Uterus (tissue), 4 donors: ENCODE data around the gene SPEF2. TPM values are rescaled to one million over a fixed set of nuclear protein-coding genes. Genes with fewer than 3 reads are reported as not detected.

ENCODE experiments used
- DNase-seq, 2 donors: peaks; one replicate each; pipeline ENCODE4 v3.0.0-alpha.2; 2019 to 2020
- H3K27ac ChIP-seq, 2 donors: fragments of 200-600 bp; sonication (generic); 1 replicate in 1 of 2; 2 replicates in 1 of 2; pipeline ENCODE4 v1.5.1; 2016 to 2018
- H3K27me3 ChIP-seq, 2 donors: fragments of 200-600 bp; sonication (generic); one replicate each; pipeline ENCODE4 v1.5.1; 2018 to 2019; ENCODE audit warnings: control low read depth in 1 of 2
- H3K36me3 ChIP-seq, 2 donors: fragments of 200-600 bp; sonication (generic); one replicate each; pipeline ENCODE4 v1.5.1; 2019; ENCODE audit warnings: control low read depth in 1 of 2
- H3K4me1 ChIP-seq, 2 donors: fragments of 200-600 bp; sonication (generic); one replicate each; pipeline ENCODE4 v1.5.1; 2018 to 2019; ENCODE audit warnings: control low read depth in 1 of 2
- H3K4me3 ChIP-seq, 2 donors: fragments of 200-600 bp; sonication (generic); 1 replicate in 1 of 2; 2 replicates in 1 of 2; pipeline ENCODE4 v1.5.1; 2018 to 2019; ENCODE audit warnings: mild to moderate bottlenecking in 1 of 2
- H3K9me3 ChIP-seq, 2 donors: fragments of 200-600 bp; sonication (generic); one replicate each; pipeline ENCODE4 v1.5.1; 2019; ENCODE audit warnings: control low read depth in 1 of 2
- POLR2A ChIP-seq, 2 donors: fragments of 450-650 bp; IDR thresholded peaks; one replicate each; pipeline ENCODE4 v1.6.1; 2016; ENCODE audit warnings: antibody characterized with exemption in 2 of 2, mild to moderate bottlenecking in 1 of 2, moderate library complexity in 1 of 2
- intact Hi-C: fragments of 100-400 bp; cut with DNase I; formaldehyde crosslinking; loops from one replicate; pipeline ENCODE4 v1.15.1; 2023; ENCODE audit warnings: low total_unique reads
- total RNA-seq, 4 donors: library from RNA; depleted of rRNA in 3 of 4; stranded (reverse); fragments of >200 nt in 3 of 4; gene quantifications; one replicate each; pipeline versions ENCODE4 v1.1.0 to v1.2.4, GENCODE V29; 2014 to 2023
- TF ChIP-seq, protein P1 (sequence below), 4 experiments: fragments of 200-600 bp in 2 of 4; fragments of 450-650 bp in 2 of 4; sonication (generic) in 2 of 4; IDR thresholded peaks; one replicate each; pipeline ENCODE4 v1.5.1; 2016 to 2019; ENCODE audit warnings: antibody characterized with exemption in 4 of 4, mild to moderate bottlenecking in 2 of 4, moderate library complexity in 1 of 4
- donor health status: DM: yes; HTN: yes; CAD: no.

Gene SPEF2
- total RNA-seq, 4 donors from 2014 or later, result 3.3 to 71.0 (median 20.9) TPM

DNA sequence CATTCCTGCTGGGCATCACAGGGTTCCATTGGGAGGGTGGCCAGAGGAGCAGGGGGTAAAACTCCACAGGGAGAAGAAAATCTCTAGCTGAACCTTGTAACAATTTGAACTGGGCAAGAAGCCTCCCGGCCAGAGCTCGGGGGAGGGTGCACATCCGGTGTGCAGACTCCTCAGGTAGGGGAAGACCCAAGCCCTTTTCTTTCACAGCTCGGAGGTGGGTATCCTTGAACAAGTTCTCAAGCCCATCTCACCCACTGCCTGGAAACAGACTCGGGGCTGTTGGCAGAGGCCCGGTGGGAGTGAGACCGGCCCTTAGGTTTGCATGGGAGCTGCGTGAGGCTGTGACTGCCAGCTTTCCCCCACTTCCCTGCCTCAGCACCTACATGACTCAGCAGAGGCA is 127.5 kb downstream of the SPEF2 start:
- Histone ChIP-seq H3K9me3 (no peaks in the 10 kb centered on the region), H3K36me3 (no peaks in the 10 kb centered on the region), H3K27ac (no peak overlapping the region), H3K4me3 (no peak overlapping the region), H3K27me3 (no peaks in the 10 kb centered on the region), H3K4me1 (no peaks in the 10 kb centered on the region)
- intact Hi-C loops, result no loop called here
- TF ChIP-seq, protein P1, sequence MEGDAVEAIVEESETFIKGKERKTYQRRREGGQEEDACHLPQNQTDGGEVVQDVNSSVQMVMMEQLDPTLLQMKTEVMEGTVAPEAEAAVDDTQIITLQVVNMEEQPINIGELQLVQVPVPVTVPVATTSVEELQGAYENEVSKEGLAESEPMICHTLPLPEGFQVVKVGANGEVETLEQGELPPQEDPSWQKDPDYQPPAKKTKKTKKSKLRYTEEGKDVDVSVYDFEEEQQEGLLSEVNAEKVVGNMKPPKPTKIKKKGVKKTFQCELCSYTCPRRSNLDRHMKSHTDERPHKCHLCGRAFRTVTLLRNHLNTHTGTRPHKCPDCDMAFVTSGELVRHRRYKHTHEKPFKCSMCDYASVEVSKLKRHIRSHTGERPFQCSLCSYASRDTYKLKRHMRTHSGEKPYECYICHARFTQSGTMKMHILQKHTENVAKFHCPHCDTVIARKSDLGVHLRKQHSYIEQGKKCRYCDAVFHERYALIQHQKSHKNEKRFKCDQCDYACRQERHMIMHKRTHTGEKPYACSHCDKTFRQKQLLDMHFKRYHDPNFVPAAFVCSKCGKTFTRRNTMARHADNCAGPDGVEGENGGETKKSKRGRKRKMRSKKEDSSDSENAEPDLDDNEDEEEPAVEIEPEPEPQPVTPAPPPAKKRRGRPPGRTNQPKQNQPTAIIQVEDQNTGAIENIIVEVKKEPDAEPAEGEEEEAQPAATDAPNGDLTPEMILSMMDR (IDR thresholded peaks at IDR 0.05), result no peak
- TF ChIP-seq POLR2A (IDR thresholded peaks at IDR 0.05), result no peak
- DNase-seq, result no peak

DNA sequence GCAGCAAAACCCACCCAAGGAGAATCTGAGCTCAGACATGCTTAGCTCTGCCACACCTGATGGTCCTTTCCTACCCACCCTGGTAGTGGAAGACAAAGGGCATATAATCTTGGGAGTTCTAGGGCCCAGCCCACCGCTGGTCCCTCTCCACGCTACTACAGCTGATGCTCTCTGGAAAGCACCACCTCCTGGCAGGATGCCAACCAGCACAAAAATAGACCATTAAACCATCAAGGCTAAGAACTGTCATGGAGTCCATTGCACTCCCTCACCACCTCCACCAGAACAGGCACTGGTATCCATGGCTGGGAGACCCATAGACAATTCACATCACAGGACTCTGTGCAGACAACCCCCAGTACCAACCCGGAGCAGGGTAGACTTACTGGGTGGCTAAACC is 128.0 kb downstream of the SPEF2 start:
- TF ChIP-seq, protein P1 (IDR thresholded peaks at IDR 0.05), result no peak
- Histone ChIP-seq H3K27ac (no peak overlapping the region), H3K36me3 (no peaks in the 10 kb centered on the region), H3K4me3 (no peak overlapping the region), H3K4me1 (no peaks in the 10 kb centered on the region), H3K9me3 (no peaks in the 10 kb centered on the region), H3K27me3 (no peaks in the 10 kb centered on the region)
- no peak for DNase-seq
- intact Hi-C loops, result no loop called here

DNA sequence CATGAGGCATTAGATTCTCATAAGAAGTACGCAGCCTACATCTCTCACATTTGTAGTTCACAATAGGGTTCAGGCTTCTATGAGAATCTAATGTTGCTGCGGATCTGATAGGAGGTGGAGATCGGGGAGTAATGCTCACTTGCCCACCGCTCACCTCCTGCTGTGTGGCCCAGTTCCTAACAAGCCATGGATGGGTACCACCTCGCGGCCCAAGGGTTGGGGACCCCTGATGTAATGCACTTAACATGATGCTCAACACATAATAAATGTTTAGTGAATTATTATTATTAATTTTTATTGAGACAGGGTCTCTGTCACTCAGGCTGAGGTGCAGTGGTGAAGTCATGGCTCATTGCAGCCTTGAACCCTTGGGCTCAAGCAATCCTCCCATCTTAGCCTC is 134.3 kb downstream of the SPEF2 start:
- no peak for DNase-seq
- intact Hi-C loops, result no loop called here
- no peaks in the 10 kb centered on the region for H3K36me3 ChIP-seq
- H3K9me3 ChIP-seq, result no peaks in the 10 kb centered on the region
- TF ChIP-seq, protein P1 (IDR thresholded peaks at IDR 0.05), result no peak
- no peak for TF ChIP-seq POLR2A (IDR thresholded peaks at IDR 0.05)
- H3K4me3 ChIP-seq, result no peak overlapping the region
- H3K27me3 ChIP-seq, result no peaks in the 10 kb centered on the region
- H3K27ac ChIP-seq, result no peak overlapping the region
- no peaks in the 10 kb centered on the region for H3K4me1 ChIP-seq

DNA sequence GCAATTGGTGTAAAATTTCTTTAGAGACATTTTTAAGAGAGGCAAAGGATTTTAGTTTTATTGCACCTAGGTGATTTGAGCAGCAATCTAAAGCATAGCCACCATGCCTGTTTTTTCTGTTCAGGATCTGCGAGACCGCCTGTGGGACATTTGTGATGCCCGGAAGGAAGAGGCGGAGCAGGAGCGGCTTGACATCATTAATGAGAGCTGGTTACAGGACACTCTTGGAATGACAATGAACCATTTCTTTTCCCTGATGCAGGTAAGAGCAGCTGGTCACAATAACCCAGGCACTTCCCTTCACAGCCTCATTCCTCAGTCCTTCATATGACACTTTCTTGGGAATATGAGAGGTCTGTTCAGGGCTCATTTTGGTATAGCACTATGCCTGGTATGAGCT is 135.8 kb downstream of the SPEF2 start:
- Histone ChIP-seq H3K4me1 (no peaks in the 10 kb centered on the region), H3K9me3 (no peaks in the 10 kb centered on the region), H3K27ac (no peak overlapping the region), H3K27me3 (no peaks in the 10 kb centered on the region), H3K36me3 (no peaks in the 10 kb centered on the region), H3K4me3 (no peak overlapping the region)
- TF ChIP-seq, protein P1 (IDR thresholded peaks at IDR 0.05), result no peak
- no peak for TF ChIP-seq POLR2A (IDR thresholded peaks at IDR 0.05)
- intact Hi-C loops, result no loop called here
- DNase-seq, result no peak

DNA sequence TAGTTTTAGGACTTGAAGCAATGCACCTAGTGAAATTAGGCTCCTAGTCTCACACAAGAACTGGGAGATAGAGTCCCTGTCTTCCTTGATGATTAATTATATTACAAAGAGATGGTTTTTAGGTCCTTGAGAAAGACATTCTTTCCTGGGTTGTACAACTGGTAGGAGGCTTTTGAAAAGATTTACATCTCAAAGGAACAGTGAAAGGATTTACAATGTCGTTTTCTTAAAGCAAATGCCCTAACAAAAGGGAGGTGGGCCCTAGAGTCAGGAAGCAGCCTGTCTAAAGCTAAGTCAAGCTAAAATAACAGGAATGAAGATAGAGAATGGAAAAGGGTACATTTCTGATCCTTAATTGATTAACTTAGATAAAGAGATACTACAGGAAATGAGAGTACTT is 136.8 kb downstream of the SPEF2 start:
- Histone ChIP-seq H3K4me1 (no peaks in the 10 kb centered on the region), H3K9me3 (no peaks in the 10 kb centered on the region), H3K27me3 (no peaks in the 10 kb centered on the region), H3K36me3 (no peaks in the 10 kb centered on the region), H3K4me3 (no peak overlapping the region), H3K27ac (no peak overlapping the region)
- DNase-seq, result no peak
- TF ChIP-seq POLR2A (IDR thresholded peaks at IDR 0.05), result no peak
- TF ChIP-seq, protein P1 (IDR thresholded peaks at IDR 0.05), result no peak
- intact Hi-C loops, result no loop called here
